NCI-H2081 treated with DMSO at 0.1 percent for 48 hours (cell line): Measurements from ENCODE around the gene MFAP1.
"Not testable (repeated sequence)": the region's sequence is repeated elsewhere in the genome, so short reads cannot be mapped to it uniquely, and the experiment has no call there.

Source experiments
- DNase-seq: peaks from one replicate; lab custom pipeline; 2025; lab: John Stamatoyannopoulos, UW

The MFAP1 gene

GRCh38 chr15:43824302-43825246 is at the start of gene MFAP1:
MFAP1 (minus strand) TSS chr15:43824690; CDS start chr15:43824569, 121 bp downstream.
- peak; percentile 87 for DNase-seq

DNA sequence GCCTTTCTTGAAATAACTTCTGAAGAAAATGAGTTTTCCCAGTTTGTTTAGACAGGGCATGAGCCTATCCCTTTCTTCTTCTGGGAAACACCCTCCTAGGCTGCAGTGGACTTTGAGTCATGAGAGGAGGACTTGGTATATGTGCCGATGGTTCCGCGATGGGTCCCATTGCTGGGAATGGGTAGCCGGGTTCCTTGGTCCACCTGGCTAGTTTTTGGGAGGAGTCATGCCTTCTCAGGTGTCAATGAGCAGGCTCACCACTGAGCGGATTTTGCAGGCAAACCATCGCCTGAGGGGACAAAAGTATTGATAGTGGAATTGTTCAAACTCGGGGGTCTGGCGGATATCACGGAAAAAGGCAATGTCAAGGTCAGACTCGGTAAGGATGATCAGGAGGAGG is 49.2 kb upstream of the MFAP1 start:
- no peak for DNase-seq

- DNase-seq, result no peak
These were observed 48.0 kb upstream of the MFAP1 start for GRCh38 chr15:43872416-43873020.

DNA sequence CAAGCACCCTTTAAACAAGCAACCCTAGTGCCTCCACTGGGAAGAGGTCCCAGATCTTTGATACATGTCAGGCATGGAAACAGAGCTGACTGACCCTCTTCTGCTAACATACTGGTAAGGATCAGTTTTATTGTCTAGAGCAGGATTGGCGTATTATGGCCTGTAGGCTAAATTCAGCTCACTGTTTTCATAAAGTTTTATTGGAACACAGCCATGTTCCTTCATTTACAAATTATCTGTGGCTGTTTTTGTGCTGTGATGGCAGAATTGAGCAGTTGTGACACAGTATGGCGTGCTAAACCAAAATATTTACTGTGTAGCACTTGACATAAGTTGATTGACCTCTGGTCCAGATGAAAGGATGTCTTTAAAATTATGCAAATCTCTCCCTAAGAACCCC is 47.3 kb upstream of the MFAP1 start:
- no peak for DNase-seq

DNA sequence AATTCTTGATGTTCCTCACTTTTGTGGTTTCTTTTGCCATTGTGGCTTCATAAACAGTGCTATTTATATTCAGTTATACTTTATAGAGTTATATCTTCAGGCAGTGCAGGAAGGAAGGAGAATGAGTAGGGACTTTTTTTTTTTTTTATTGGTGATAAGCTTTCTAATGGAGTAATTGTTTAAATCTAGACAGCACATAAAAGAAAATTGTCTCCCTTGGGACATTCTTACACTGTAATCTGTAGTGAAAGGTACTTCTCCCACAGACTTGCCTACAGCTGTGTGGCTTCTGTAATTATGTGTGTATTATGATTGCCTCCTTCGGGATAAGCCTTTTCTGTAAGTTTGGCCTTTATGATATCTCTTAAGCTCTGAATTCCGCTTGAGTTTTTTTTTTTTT is 43.9 kb upstream of the MFAP1 start:
- DNase-seq, result no peak

- DNase-seq, result no peak
These were observed 42.6 kb upstream of the MFAP1 start for GRCh38 chr15:43867096-43867495.

DNA sequence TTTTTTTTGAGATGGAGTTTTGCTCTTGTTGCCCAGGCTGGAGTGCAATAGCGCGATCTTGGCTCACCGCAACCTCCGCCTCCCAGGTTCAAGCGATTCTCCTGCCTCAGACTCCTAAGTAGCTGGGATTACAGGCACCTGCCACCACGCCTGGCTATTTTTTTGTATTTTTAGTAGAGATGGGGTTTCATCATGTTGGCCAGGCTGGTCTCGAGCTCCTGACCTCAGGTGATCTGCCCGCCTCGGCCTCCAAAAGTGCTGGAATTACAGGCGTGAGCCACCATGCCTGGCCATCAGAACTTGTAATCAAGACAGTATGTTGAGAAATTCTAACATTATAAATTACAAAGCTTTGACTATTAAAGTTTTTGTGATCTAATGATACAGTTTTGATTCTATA is 42.1 kb upstream of the MFAP1 start:
- not testable (repeated sequence) for DNase-seq

DNA sequence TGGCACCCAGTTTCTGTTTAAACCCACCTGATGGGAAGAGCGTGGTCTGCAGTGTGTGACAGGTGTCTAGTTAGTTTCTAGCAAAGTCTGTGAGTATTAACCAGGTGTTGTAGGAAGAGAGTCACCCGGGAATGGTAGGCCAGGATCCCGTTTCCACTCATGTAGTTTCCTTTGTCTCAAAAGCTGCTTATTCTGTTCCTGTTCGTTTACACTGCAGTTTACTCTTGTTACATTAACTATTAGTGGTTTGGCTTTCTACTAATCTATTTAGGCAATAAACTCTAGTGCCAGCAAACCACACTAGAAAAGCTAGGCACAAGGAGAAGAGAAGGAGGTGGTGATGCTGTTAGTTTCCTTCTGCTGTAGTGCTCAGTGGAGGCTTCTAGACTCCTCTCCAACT is 35.1 kb upstream of the MFAP1 start:
- DNase-seq, result no peak

DNA sequence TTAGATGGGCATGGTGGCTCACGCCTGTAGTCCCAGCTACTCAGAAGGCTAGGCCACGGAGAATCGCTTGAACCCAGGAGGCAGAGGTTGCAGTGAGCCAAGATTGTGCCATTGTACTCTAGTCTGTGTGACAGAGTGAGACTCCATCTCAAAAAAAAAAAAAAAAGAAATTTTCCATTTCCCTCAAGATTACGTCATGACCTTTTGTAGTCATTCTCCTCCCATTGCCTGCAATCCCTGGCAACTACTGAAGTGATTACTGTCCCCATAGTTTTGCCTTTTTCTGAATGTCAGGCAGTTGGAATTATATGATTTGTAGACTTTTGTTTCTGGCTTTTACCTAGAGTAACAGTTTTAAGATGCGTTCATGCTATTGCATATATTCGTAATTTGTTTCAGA is 30.3 kb upstream of the MFAP1 start:
- DNase-seq, result no peak

DNA sequence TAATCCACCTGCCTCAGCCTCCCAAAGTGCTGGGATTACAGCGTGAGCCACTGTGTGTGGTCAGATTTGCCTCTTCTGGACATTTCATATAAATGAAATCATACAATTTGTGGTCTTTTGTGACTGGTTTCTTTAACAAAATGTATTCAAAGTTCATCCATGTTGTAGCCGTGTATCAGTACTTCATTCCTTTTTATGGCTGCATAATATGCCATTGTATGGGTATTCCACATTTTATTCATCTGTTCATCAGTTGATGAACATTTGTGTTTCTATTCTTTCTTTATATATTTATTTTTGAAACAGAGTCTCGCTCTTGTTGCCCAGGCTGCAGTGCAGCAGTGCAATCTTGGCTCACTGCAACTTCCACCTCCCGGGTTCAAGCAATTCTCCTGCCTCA is 28.1 kb upstream of the MFAP1 start:
- DNase-seq, result no peak

- no peak for DNase-seq
These were observed 26.8 kb upstream of the MFAP1 start for GRCh38 chr15:43851251-43851650.

DNA sequence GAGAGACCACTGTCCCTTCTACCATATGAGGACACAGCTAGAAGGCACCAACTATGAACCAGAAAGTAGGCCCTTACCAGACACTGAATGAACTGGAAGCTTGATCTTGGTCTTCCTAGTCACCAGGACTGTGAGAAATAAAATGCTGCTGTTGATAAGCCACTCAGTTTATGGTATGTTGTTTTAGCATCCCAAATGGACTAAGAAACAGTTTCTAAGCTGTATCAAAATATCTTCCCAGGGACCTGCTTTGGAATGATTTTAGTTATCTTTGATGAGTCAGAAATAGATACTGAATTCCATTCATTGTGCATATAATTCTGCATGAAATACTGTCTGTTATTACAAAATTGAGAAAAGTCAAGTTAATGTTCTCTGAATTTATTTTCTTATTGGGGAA is 20.9 kb upstream of the MFAP1 start:
- DNase-seq, result no peak

- not testable (repeated sequence) for DNase-seq
These were observed 8.0 kb upstream of the MFAP1 start for GRCh38 chr15:43832485-43832884.

GRCh38 chr15:43831519-43832052 is 7.1 kb upstream of the MFAP1 start:
- not testable (repeated sequence) for DNase-seq

DNA sequence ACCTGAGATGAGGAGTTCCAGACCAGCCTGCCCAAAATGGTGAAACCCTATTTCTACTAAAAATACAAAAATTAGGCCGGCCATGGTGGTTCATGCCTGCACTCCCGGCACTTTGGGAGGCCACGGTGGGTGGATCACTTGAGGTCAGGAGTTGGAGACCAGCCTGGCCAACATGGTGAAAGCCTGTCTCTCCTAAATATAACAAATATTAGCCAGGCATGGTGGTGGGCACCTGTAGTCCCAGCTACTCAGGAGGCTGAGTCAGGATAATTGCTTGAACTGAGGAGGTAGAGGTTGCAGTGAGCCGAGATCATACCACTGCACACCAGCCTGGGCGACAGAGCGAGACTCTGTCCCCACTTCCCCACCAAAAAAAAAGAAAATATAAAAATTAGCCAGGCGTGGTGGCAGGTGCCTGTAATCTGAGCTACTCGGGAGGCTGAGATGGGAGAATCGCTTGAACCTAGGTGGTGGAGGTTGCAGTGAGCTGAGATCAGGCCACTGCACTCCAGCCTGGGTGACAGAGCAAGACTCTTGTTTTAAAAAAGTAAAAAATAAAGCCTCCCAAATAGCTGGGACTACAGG is 6.3 kb upstream of the MFAP1 start:
- DNase-seq, result not testable (repeated sequence)

- DNase-seq, result not testable (repeated sequence)
These were observed 5.6 kb upstream of the MFAP1 start for GRCh38 chr15:43829951-43830540.

DNA sequence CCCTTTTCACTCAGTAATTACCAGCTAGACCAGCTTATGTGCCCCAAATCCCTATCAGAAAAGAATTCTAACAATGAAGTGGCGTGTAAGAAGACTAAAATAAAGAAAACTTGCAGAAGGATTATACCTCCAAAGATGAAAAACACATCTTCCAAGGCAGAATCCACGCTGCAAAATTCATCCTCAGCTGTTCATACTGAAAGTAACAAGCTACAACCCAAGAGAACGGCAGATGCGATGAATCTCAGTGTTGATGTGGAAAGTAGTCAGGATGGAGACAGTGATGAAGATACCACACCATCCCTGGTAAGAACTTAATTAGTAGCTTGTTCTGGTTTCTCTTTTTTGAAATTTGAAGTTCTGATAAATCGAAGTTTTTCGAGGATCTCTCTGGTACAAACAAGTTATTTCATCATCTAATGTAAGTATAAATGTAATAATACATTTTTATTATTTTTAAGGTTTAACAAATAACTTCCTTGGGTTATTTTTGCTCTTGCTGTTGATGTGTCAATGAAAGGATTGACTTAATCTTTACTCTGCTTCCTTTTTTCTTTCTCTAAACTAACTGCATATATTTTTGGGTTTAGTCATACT is 3.7 kb upstream of the MFAP1 start:
- DNase-seq, result no peak

- DNase-seq, result no peak
These were observed 2.2 kb upstream of the MFAP1 start, which contains the start of gene WDR76 for GRCh38 chr15:43826508-43827341. WDR76 (plus strand) TSS chr15:43827002; CDS start chr15:43827033, 31 bp downstream.

DNA sequence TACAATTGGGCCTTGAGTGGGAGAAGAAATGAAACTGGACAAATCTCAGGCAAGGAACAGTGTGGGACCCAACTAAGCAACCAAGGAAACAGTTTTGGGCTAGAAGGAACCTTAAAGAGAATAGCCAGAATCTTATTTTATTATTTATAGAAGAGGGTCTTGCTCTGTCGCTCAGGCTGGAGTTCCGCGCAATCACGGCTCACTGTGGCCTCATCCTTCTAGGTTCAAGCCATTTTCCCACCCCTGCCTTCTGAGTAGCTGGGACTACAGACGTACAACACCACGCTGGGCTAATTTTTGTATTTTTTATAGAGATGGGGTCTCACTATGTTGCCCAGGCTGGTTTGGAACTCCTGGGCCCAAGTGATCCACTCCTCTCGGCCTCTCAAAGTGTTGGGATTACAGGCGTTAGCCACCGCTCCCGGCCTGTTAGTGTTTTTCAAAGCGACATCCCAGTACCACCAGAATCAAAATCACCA is 1.6 kb upstream of the MFAP1 start:
- DNase-seq, result no peak

DNA sequence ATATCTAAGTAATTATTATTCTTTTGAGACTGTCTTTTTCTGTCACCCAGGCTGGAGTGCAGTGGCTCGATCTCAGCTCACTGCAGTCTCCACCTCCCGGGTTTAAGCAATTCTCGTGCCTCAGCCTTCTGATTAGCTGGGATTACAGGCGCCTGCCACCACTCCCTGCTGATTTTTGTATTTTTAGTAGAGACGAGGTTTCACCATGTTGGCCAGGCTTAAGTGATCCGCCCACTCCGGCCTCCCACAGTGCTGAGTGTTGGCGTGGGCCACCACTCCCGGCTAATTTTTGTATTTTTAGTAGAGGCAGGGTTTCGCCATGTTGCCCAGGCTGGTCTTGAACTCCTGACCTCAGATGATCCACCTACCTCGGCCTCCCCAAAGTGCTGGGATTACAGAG is 815 bp upstream of the MFAP1 start:
- not testable (repeated sequence) for DNase-seq

- no peak for DNase-seq
These were observed 3.0 kb downstream of the MFAP1 start for GRCh38 chr15:43821505-43821904.
